Amniotic epithelial cell (primary cell): ENCODE measurements around the gene DRD1.
"Not testable (repeated sequence)": the region's sequence is repeated elsewhere in the genome, so short reads cannot be mapped to it uniquely, and the experiment has no call there.

ENCODE experiments used
- DNase-seq: peaks from one replicate; pipeline ENCODE4 v3.0.0-alpha.2; 2010; ENCODE audit warnings: low read depth

Gene DRD1

DNA sequence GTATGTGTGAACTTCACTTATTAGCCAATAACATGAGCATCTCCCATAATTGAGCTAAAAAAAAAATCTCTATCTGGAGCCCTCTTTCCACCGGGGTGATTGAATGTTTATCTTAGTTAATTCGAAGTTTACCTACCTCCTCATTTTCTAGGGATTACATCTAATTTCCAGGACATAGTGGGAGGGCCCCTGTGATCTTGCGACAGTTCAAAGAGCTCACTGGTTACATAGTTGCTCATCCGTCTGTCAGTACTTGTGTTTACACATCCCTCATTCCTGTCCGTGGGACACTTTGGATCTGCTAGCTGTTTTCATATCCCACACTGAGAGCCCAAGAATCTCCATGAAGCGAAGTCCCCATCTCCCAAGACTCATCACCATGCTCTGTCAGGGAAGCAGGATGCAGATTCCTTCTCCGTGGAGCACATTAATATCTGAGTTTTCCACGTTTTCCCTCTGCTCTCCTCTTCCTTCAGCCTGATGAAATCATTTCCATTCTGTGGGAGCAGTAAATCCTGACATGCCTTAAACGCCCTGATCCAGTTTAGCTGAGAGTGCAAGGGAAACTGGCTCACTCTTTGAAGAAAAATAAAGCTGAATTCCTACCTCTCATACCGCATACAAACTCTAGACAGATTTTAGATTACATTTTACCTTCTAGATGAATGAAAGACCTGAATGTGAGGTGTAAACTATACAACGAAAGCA, 24.2 kb upstream of the DRD1 start:
- DNase-seq: no peak

GRCh38 chr5:175466700-175467318, 22.8 kb upstream of the DRD1 start:
- no peak for DNase-seq

- DNase-seq: no peak
These were observed 21.3 kb upstream of the DRD1 start for GRCh38 chr5:175465282-175465681.

GRCh38 chr5:175464942-175465233, 20.9 kb upstream of the DRD1 start:
- no peak for DNase-seq

DNA sequence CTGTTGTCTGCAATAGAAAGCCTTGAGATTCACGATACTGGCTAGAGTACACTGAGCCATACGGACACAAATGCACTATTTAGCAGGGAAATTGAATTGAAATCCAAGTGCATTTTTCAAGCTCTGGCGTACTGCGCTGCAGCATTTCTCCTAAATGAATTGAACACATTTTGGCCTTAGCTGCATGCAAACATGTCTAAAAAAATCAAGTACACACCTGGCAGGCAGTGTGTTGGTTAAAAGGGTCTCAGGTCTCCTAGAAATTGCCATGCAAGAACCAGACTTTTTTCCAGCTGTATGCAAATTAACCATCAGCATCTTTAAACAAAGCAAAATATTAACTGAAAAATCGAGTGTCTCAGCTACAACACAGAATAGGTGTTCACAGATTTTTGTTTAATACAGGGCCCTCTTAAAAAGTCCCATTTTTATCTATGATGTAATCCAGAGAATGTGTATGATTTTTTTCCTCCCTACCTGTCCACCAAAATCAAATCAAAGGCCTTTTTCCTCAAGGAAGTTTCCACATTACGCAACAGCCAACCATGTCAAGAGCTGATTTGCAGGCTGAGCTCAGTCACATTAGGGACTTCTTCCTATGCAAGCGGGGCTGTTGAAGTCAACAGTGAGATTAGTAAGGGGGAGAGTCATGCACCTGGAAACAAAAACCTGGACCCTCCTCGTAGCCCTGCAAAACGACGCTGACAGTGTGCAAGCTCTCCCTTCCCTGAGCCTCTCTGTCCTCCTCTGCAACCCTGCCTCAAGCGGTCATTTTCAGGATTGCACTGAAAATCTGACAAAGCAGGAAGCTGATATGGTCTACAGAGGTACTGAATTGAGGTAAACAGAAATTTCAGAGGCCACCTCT, 20.3 kb upstream of the DRD1 start:
- peak; percentile 32 for DNase-seq

- DNase-seq: no peak
These were observed 19.7 kb upstream of the DRD1 start for GRCh38 chr5:175463641-175464040.

DNA sequence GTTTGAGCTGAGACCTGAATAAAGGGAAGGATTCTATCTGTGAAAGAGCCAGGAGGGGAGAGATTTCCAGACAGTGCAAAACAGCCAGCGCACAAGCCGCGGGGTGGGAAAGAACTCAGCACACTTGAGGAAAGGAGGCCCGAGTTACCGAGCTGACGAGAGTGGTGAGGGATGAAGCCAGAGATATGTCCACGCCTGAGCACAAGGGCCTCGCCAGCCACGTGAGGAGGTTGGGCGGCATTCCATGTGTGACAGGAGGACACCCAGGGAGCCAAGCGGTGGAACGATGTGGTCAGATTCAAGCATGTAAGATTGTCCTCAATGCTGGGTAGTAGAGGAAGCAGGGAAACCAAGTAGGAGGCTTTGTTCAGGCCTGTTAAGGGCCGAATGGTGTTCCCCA, 17.4 kb upstream of the DRD1 start:
- no peak for DNase-seq

- DNase-seq: no peak
These were observed 16.6 kb upstream of the DRD1 start for GRCh38 chr5:175460552-175460951.

DNA sequence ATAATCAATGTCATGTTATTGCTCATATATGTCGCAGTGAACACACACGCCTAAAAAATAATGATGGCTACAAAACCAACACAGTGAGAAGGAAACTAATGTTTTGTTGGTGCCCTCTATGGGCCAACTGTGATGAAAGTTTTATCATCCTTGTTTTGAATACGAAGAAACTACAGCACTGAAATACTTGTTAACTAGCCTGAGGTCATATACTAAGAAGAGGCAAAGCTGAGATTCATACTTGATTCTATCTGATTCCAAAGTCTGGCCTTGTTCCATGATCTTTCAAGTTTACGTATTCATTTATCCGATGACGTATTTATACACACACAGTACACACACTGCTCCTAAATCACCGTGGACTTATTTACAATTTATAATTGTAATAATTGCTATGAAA, 16.1 kb upstream of the DRD1 start:
- DNase-seq: no peak

- no peak for DNase-seq
These were observed 13.5 kb upstream of the DRD1 start for GRCh38 chr5:175457466-175457865.

DNA sequence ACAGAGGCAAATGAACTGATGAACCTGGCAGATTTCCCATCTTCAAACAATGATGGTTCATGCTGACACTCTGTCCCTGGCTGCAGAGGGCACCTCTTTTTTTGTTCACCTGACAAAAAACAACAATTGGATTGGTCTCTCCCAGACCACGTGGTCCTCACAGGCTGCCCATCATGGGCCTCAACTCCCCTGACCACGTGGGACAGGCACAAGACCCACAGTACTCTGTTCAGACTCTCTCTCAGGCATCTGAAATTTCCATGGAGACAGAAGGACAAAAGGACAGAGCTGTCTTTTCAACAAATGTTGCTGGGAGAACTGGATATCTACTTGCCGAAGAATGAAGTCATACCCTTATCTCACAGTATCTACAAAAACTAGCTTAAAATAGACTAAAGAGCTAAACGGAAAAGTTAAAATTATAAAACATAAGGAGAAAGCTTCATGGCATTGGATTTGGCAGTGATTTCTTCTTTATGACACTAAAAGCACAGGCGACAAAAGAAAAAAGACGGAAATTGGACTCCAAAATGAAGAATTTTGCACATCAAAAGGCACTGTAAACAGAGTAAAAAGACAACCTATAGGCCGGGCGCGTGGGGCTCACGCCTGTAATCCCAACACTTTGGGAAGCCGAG, 12.2 kb upstream of the DRD1 start:
- DNase-seq: no peak

- DNase-seq: not testable (repeated sequence)
These were observed 10.4 kb upstream of the DRD1 start for GRCh38 chr5:175454338-175454737.

DNA sequence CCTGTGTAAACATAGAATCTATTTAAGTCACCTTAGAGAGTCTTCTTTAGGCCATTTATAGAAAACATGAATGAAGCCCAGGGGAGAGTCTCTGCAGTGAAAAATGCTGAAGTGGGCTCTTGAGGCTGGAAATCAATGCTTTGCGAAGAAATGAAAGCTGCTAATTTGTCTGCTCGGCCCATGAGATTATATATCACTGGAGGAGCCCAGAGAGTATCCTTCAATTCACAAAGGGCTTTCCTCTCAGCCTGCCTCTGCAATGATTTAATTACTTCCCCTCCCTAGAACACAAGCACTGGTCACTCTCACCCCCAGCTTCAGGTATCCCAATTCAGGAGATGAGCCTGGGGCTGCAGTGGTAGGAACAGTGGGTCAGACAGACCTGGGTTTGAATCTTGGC, 8.2 kb upstream of the DRD1 start:
- no peak for DNase-seq

GRCh38 chr5:175448276-175448675, 4.3 kb upstream of the DRD1 start:
- DNase-seq: no peak

DNA sequence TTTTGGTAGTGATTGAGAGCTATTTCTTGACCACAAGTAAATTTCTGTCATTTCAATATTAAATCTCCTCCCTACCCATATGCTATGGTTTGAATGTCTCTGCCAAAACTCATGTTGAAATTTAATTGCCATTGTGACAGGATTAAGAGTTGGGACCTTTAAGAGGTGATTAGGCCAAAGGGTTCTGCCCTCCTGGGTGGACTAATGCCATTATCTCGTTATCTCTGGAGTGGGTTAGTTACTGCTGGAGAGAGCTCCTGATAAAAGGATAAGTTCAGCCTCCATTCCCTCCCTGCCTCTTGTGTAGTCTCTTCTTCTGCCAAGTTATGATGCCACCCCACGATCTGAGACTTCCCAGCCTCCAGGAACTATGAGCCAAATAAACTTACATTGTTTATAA, 3.6 kb upstream of the DRD1 start:
- DNase-seq: no peak

- not testable (repeated sequence) for DNase-seq
These were observed 2.4 kb upstream of the DRD1 start for GRCh38 chr5:175446378-175446777.

- DNase-seq: no peak
These were observed 999 bp upstream of the DRD1 start for GRCh38 chr5:175444905-175445456.

GRCh38 chr5:175443514-175444059, 395 bp downstream of the DRD1 start:
- DNase-seq: no peak

DNA sequence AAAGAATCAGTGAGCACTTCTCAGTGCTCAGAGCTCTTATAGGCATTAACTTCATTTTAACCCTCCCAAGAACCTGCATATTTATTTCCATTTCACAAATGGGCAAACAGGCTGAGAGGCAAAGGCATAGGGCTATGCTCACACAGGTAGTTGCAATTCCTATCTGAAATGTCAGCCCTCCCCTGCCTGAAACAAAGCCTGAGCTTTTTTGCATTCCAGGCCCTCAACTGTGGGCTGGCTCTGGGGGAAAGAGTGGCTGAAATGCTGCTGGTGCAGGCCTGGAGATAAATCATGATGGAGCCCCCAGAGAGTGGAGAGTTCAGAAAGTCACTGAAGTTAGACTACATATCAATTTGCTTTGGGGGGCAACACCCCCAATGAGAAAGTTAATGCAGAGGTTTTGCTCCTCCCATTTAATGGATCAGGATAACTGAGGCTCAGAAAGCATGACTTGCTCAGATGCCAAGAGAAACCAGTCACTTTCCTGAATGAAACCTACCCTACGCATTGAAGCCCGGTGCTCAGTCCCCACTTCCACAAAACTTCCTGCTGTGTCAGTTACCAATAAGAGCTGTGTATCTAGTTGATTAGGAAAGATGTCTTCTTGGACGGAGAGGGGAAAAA, 5.6 kb downstream of the DRD1 start:
- DNase-seq: no peak

DNA sequence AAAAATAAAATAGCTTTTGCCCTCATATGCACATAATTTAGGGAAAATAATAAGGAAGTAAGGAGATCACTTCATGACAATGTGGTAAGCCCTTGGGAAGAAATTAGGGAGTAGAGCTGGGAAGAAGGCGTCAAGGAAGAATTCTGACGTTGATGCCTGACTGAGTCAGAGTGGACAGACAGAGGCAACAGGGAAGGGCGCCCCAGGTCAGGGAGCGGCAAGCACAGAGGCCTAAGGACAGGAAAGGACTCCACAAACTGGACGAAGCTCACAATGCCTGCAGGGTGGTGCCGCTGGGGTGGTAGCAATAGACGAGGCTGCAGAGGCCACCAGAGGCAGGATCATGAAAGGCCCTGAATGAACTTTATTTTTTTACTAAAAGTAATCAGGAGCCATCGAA, 7.6 kb downstream of the DRD1 start:
- DNase-seq: no peak

- DNase-seq: no peak
These were observed 9.2 kb downstream of the DRD1 start for GRCh38 chr5:175434800-175435199.

DNA sequence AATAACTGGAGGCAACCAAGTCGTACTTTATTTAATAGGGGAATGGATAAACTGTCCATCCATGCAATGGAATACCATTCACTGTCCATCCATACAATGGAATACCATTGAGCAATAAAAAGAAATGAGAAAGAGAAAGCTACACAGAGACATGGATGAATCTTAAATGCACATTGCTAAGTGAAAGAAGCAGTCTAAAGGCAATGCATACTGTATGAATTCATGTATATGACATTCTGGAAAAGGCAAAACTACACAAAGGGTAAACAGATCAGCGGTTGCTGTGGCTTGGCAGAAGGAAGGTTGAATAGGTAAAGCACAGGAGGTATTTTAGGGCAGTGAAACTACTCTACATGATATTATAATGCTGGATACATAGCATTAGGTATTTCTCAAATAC, 16.2 kb downstream of the DRD1 start:
- no peak for DNase-seq
